NOMO-1 treated with dmso at 0.1 percent for 144 hours (cell line): ENCODE measurements around the gene SRBD1.

Experiments
- DNase-seq: peaks from one replicate; lab custom pipeline; 2025; ENCODE audit not compliant: unreplicated experiment; lab: John Stamatoyannopoulos, UW

The SRBD1 gene

GRCh38 chr2:45477546-45477945, 133.5 kb downstream of the SRBD1 start:
- DNase-seq = no peak

GRCh38 chr2:45470531-45470930, 140.5 kb downstream of the SRBD1 start:
- DNase-seq = no peak

- DNase-seq = no peak
These were observed 141.6 kb downstream of the SRBD1 start for GRCh38 chr2:45469314-45470099.

- DNase-seq = no peak
These were observed 142.8 kb downstream of the SRBD1 start for GRCh38 chr2:45468279-45468678.

- DNase-seq = no peak
These were observed 145.0 kb downstream of the SRBD1 start for GRCh38 chr2:45466053-45466452.

GRCh38 chr2:45460825-45461224, 150.2 kb downstream of the SRBD1 start:
- DNase-seq = no peak

- DNase-seq = no peak
These were observed 151.2 kb downstream of the SRBD1 start for GRCh38 chr2:45459860-45460259.

- DNase-seq = no peak
These were observed 152.0 kb downstream of the SRBD1 start for GRCh38 chr2:45458909-45459563.

- no peak for DNase-seq
These were observed 153.7 kb downstream of the SRBD1 start for GRCh38 chr2:45457211-45457945.

- DNase-seq = no peak
These were observed 158.2 kb downstream of the SRBD1 start for GRCh38 chr2:45452866-45453265.

- no peak for DNase-seq
These were observed 160.4 kb downstream of the SRBD1 start for GRCh38 chr2:45450634-45451033.

- DNase-seq = no peak
These were observed 162.8 kb downstream of the SRBD1 start for GRCh38 chr2:45448217-45448616.

GRCh38 chr2:45446016-45446415, 165.1 kb downstream of the SRBD1 start:
- DNase-seq = no peak

GRCh38 chr2:45445037-45445436, 166.0 kb downstream of the SRBD1 start:
- DNase-seq = no peak

- no peak for DNase-seq
These were observed 168.1 kb downstream of the SRBD1 start for GRCh38 chr2:45443012-45443411.

- DNase-seq = no peak
These were observed 169.0 kb downstream of the SRBD1 start for GRCh38 chr2:45442026-45442425.

- no peak for DNase-seq
These were observed 169.5 kb downstream of the SRBD1 start for GRCh38 chr2:45441571-45441970.

GRCh38 chr2:45439788-45440773, 171.0 kb downstream of the SRBD1 start:
- no peak for DNase-seq

GRCh38 chr2:45438872-45439665, 172.0 kb downstream of the SRBD1 start:
- no peak for DNase-seq

- DNase-seq = no peak
These were observed 174.6 kb downstream of the SRBD1 start for GRCh38 chr2:45436456-45436855.
